Endothelial cell of umbilical vein (primary cell): ENCODE results near the gene SCNN1B. TPM values are rescaled to one million over a fixed set of nuclear protein-coding genes. Genes with fewer than 3 reads are reported as not detected.

Source experiments
- BruUV-seq: library from RNA; stranded (reverse); fragments of 400-500 nt; replicated peaks from 2 replicates; lab custom pipeline; 2021; lab: Mats Ljungman, UMichigan
- CTCF ChIA-PET: fragments of 300-600, 350-600 bp; sonication (Branson Sonifier 250); formaldehyde crosslinking; loops from one replicate; lab custom pipeline; 2021; ENCODE audit warnings: antibody characterized with exemption, inconsistent platforms; lab: Charles Lee
- POLR2A ChIA-PET: fragments of 300-600, 350-600 bp; sonication (Branson Sonifier 250); formaldehyde crosslinking; loops from one replicate; lab custom pipeline; 2021; ENCODE audit warnings: antibody characterized with exemption, inconsistent platforms; lab: Charles Lee
- DNase-seq: peaks from one replicate; pipeline ENCODE4 v3.0.0-alpha.2; 2011; ENCODE audit warnings: low read depth, low spot score
- FAIRE-seq: peaks from 2 replicates; lab custom pipeline; 2011; peaks lifted over from hg19 to GRCh38; lab: Jason Lieb, UNC
- H2AFZ ChIP-seq: 2 replicates; pipeline ENCODE4 v1.6.0; 2012; ENCODE audit warnings: low read depth, low read length, control low read depth, inconsistent platforms
- H3K27ac ChIP-seq: 2 replicates; pipeline ENCODE4 v1.5.1; 2011; ENCODE audit warnings: low read depth, mild to moderate bottlenecking, control low read depth, low read length, moderate library complexity; ENCODE audit not compliant: insufficient read depth
- H3K27me3 ChIP-seq, 2 experiments: 2 replicates each; pipeline versions ENCODE4 v1.6.0 to v1.6.1; 2011; ENCODE audit warnings: low read length in 2 of 2, mixed read lengths in 1 of 2; ENCODE audit not compliant: control insufficient read depth in 2 of 2, insufficient read depth in 2 of 2
- H3K36me3 ChIP-seq, 2 experiments: 2 replicates in 1 of 2; 3 replicates in 1 of 2; pipeline ENCODE4 v1.5.1; 2011; ENCODE audit warnings: low read length in 2 of 2, mild to moderate bottlenecking in 1 of 2, moderate library complexity in 1 of 2; ENCODE audit not compliant: control insufficient read depth in 2 of 2, insufficient read depth in 2 of 2; ENCODE audit errors: extremely low read depth in 1 of 2
- H3K4me1 ChIP-seq: 3 replicates; pipeline ENCODE4 v1.5.1; 2011; ENCODE audit warnings: mild to moderate bottlenecking, low read length; ENCODE audit not compliant: control insufficient read depth, insufficient read depth; ENCODE audit errors: extremely low read depth
- H3K4me2 ChIP-seq: 2 replicates; pipeline ENCODE4 v1.6.1; 2011; ENCODE audit warnings: low read length, control low read depth, mixed read lengths; ENCODE audit not compliant: insufficient read depth
- H3K4me3 ChIP-seq, 3 experiments: fragments of 200-600 bp in 1 of 3; sonication (generic), shearing (Covaris generic) in 1 of 3; replicated peaks in 1 of 3; 2 replicates each; pipeline ENCODE4 v1.5.1; 2011 to 2016; ENCODE audit warnings: control low read depth in 3 of 3, low read length in 3 of 3, mild to moderate bottlenecking in 2 of 3, inconsistent platforms in 1 of 3, low read depth in 1 of 3, moderate library complexity in 1 of 3; ENCODE audit not compliant: insufficient read depth in 1 of 3
- H3K79me2 ChIP-seq: 2 replicates; pipeline ENCODE4 v1.6.0; 2012; ENCODE audit warnings: low read length, inconsistent platforms; ENCODE audit not compliant: control insufficient read depth, insufficient read depth
- H3K9ac ChIP-seq: replicated peaks from 2 replicates; pipeline ENCODE3; 2011; ENCODE audit warnings: low read length, control low read depth; ENCODE audit not compliant: insufficient read depth; ENCODE audit errors: extremely low read depth
- H3K9me1 ChIP-seq: replicated peaks from 3 replicates; pipeline ENCODE4 v1.6.0; 2011; ENCODE audit warnings: mild to moderate bottlenecking, low read length; ENCODE audit not compliant: control insufficient read depth, insufficient read depth; ENCODE audit errors: extremely low read depth
- H3K9me3 ChIP-seq: replicated peaks from 2 replicates; pipeline ENCODE4 v1.5.1; 2012; ENCODE audit warnings: low read length, inconsistent platforms; ENCODE audit not compliant: control insufficient read depth, insufficient read depth
- H4K20me1 ChIP-seq: replicated peaks from 2 replicates; pipeline ENCODE3; 2011; ENCODE audit warnings: mild to moderate bottlenecking, low read length; ENCODE audit not compliant: control insufficient read depth, insufficient read depth; ENCODE audit errors: extremely low read depth
- EZH2 ChIP-seq: IDR thresholded peaks from 2 replicates; pipeline ENCODE4 v1.6.1; 2012; ENCODE audit warnings: borderline replicate concordance, low read depth, mild to moderate bottlenecking, moderate library complexity, low read length, inconsistent platforms; ENCODE audit not compliant: severe bottlenecking
- FOS ChIP-seq: IDR thresholded peaks from 2 replicates; pipeline ENCODE4 v1.6.1; 2011; ENCODE audit warnings: mild to moderate bottlenecking, low read length, moderate library complexity, borderline replicate concordance; ENCODE audit not compliant: insufficient read depth
- GATA2 ChIP-seq: IDR thresholded peaks from 2 replicates; pipeline ENCODE4 v1.7.0; 2011; ENCODE audit warnings: low read depth, mild to moderate bottlenecking, moderate library complexity, mixed read lengths, low read length; ENCODE audit not compliant: insufficient read length, insufficient read depth
- JUN ChIP-seq: IDR thresholded peaks from 2 replicates; pipeline ENCODE4 v1.6.1; 2011; ENCODE audit warnings: borderline replicate concordance, low read depth; ENCODE audit not compliant: insufficient read length, insufficient read depth
- MYC ChIP-seq: IDR thresholded peaks from one replicate; pipeline ENCODE4 v1.6.1; 2011; ENCODE audit warnings: mild to moderate bottlenecking, low read depth, low read length
- POLR2A ChIP-seq: IDR thresholded peaks from 2 replicates; pipeline ENCODE4 v1.6.1; 2012; ENCODE audit warnings: low read depth, mild to moderate bottlenecking, control low read depth, low read length
- POLR2AphosphoS5 ChIP-seq: IDR thresholded peaks from 2 replicates; pipeline ENCODE4 v1.6.1; 2012; ENCODE audit warnings: low read depth, mild to moderate bottlenecking, control low read depth, low read length, moderate library complexity; ENCODE audit not compliant: insufficient read depth
- dilution Hi-C: fragments of 300-500 bp; cut with MboI; formaldehyde crosslinking; loops from one replicate; pipeline ENCODE4 v1.15.0; 2019; ENCODE audit warnings: low sequenced_read_pairs; ENCODE audit not compliant: extremely low pct_ligation_motif_present
- intact Hi-C: fragments of 100-400 bp; cut with micrococcal nuclease; formaldehyde crosslinking; loops from one replicate; pipeline ENCODE4 v1.10.0; 2022
- polyA plus RNA-seq, 4 experiments: library from polyadenylated mRNA; depleted of rRNA in 3 of 4; stranded (reverse) in 3 of 4; unstranded in 1 of 4; fragments of >200 nt; gene quantifications; 2 replicates each; pipeline versions ENCODE4 v1.2.1 to v1.2.3, GENCODE V29; 2011 to 2012; ENCODE audit warnings: missing spikeins in 1 of 4
- total RNA-seq: library from RNA; stranded (reverse); gene quantifications from 2 replicates; pipeline ENCODE4 v1.2.3, GENCODE V29; 2021
- TF ChIP-seq, protein P1 (sequence below), 2 donors: IDR thresholded peaks; 1 replicate in 1 of 2; 2 replicates in 1 of 2; pipeline ENCODE4 v1.5.1; 2011; ENCODE audit warnings: low read length in 2 of 2, mild to moderate bottlenecking in 2 of 2, moderate library complexity in 2 of 2, control low read depth in 1 of 2, inconsistent platforms in 1 of 2, low read depth in 1 of 2; ENCODE audit not compliant: insufficient read depth in 1 of 2; ENCODE audit errors: extremely low read depth in 1 of 2
- TF ChIP-seq, protein P2 (sequence below): IDR thresholded peaks from 2 replicates; pipeline ENCODE4 v1.6.1; 2011; ENCODE audit not compliant: insufficient read depth, insufficient read length

SCNN1B gene
- total and polyA plus RNA-seq, 2 donors (not counting 3 experiments of a cell fraction or from before 2014, with no cell fraction given) = not detected

DNA sequence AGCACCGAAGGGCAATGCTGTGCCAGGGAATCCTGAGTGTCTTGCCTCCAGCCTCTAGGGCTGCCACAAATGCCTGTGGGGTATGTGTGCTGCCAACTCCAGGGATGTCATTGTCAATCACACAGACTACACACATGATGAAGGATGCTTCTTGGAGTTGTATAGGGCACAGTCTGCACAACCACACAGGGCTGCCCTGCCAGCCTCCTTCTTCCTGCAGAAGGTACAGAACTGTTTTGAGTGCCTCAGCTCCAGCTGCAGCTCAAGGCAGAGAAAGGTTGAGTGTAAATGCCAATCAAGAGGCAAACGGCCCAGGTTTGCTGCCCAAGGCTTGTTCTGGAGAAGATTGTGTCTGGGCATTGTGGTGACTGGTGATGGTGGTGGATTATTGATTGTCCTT lies 15.6 kb downstream of the SCNN1B start:
- DNase-seq (no peak), FAIRE-seq (no peak)
- no peak overlapping the region for H3K9ac ChIP-seq
- CTCF ChIA-PET = no interaction called here
- H4K20me1 ChIP-seq = no peaks in the 10 kb centered on the region
- H3K4me1 ChIP-seq = no peaks in the 10 kb centered on the region
- dilution Hi-C loops (no loop called here), intact Hi-C loops (no loop called here)
- POLR2A ChIA-PET = no interaction called here
- BruUV-seq = no TSS peak
- H3K4me3 ChIP-seq = no peak overlapping the region
- no peaks in the 10 kb centered on the region for H3K36me3 ChIP-seq
- no peaks in the 10 kb centered on the region for H3K9me1 ChIP-seq
- H3K27ac ChIP-seq = no peak overlapping the region
- no peaks in the 10 kb centered on the region for H3K9me3 ChIP-seq
- no peak overlapping the region for H2AFZ ChIP-seq
- H3K79me2 ChIP-seq = no peaks in the 10 kb centered on the region
- H3K4me2 ChIP-seq = no peak overlapping the region
- H3K27me3 ChIP-seq = no peaks in the 10 kb centered on the region
- no peak for TF ChIP-seq FOS
- TF ChIP-seq EZH2 = no peak
- TF ChIP-seq, protein P1, sequence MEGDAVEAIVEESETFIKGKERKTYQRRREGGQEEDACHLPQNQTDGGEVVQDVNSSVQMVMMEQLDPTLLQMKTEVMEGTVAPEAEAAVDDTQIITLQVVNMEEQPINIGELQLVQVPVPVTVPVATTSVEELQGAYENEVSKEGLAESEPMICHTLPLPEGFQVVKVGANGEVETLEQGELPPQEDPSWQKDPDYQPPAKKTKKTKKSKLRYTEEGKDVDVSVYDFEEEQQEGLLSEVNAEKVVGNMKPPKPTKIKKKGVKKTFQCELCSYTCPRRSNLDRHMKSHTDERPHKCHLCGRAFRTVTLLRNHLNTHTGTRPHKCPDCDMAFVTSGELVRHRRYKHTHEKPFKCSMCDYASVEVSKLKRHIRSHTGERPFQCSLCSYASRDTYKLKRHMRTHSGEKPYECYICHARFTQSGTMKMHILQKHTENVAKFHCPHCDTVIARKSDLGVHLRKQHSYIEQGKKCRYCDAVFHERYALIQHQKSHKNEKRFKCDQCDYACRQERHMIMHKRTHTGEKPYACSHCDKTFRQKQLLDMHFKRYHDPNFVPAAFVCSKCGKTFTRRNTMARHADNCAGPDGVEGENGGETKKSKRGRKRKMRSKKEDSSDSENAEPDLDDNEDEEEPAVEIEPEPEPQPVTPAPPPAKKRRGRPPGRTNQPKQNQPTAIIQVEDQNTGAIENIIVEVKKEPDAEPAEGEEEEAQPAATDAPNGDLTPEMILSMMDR (IDR thresholded peaks at IDR 0.05; ENCODE audit: extremely low read depth in 1 of 2, insufficient read depth in 1 of 2, low read depth in 1 of 2, low read length in 2 of 2) = no peak
- no peak for TF ChIP-seq JUN

DNA sequence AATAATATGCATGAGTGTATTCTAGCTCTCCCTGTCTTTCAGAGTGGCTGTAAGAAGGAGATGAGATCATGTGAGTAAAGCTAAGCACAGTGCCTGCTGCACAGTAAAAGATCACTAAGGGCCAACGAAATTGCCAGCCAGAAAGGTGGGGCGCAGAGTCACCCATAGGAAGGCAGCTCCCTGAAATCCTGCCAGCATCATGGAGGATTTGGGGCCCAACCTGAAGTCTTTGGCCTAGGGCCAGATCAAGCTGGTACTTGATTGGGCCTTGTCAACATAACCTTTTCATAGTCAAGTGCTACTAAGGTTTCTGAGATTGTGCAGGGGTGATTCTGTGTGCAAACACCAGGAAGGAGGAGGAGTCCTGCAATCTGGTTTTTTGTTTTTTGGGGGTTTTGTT lies 16.5 kb downstream of the SCNN1B start:
- no peaks in the 10 kb centered on the region for H3K27me3 ChIP-seq
- no peak overlapping the region for H3K27ac ChIP-seq
- DNase-seq = no peak
- no peak overlapping the region for H3K4me3 ChIP-seq
- H3K79me2 ChIP-seq = no peaks in the 10 kb centered on the region
- no peaks in the 10 kb centered on the region for H3K9me3 ChIP-seq
- TF ChIP-seq JUN = no peak
- TF ChIP-seq EZH2 = no peak
- TF ChIP-seq FOS = no peak
- TF ChIP-seq GATA2 = no peak
- no peak for TF ChIP-seq POLR2AphosphoS5
- TF ChIP-seq, protein P2, sequence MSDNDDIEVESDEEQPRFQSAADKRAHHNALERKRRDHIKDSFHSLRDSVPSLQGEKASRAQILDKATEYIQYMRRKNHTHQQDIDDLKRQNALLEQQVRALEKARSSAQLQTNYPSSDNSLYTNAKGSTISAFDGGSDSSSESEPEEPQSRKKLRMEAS = no peak
- no peak for TF ChIP-seq MYC
- TF ChIP-seq, protein P1 (IDR thresholded peaks at IDR 0.05; ENCODE audit: extremely low read depth in 1 of 2, insufficient read depth in 1 of 2, low read depth in 1 of 2, low read length in 2 of 2) = no peak
- TF ChIP-seq POLR2A = no peak
- ChIA-PET POLR2A (no interaction called here), CTCF (interaction anchor here (1.6 kb wide), 1 partner anchor 9 kb away, joined by 3 read pairs; no protein-coding TSS in a partner anchor)
- FAIRE-seq = no peak
- no peak overlapping the region for H3K4me2 ChIP-seq
- no peaks in the 10 kb centered on the region for H3K36me3 ChIP-seq
- BruUV-seq = no TSS peak
- H2AFZ ChIP-seq = no peak overlapping the region
- no peaks in the 10 kb centered on the region for H3K9me1 ChIP-seq
- no peaks in the 10 kb centered on the region for H3K4me1 ChIP-seq
- dilution Hi-C loops (no loop called here), intact Hi-C loops (no loop called here)
- H3K9ac ChIP-seq = no peak overlapping the region
- no peaks in the 10 kb centered on the region for H4K20me1 ChIP-seq
